ENCODE measurements around the gene FAM186B.

- no peak for TF ChIP-seq CTCF (IDR thresholded peaks at IDR 0.05; ENCODE audit: borderline replicate concordance, extremely low read depth, low read length, poor library complexity, severe bottlenecking)
- TF ChIP-seq EZH2 (IDR thresholded peaks at IDR 0.05; ENCODE audit: borderline replicate concordance, low read depth, low read length, severe bottlenecking): no peak
Observed at GRCh38 chr12:49635656-49636055, 30.2 kb upstream of the FAM186B start.
